H1 (cell line): ENCODE data around the gene PHGDH. TPM values are rescaled to one million over a fixed set of nuclear protein-coding genes. Genes with fewer than 3 reads are reported as not detected.

Experiments
- CTCF ChIA-PET: fragments of 300-600 bp; sonication (Branson Sonifier 250); formaldehyde crosslinking; loops from one replicate; lab custom pipeline; 2021; ENCODE audit not compliant: partially characterized antibody; lab: Charles Lee
- POLR2A ChIA-PET: fragments of 300-600 bp; sonication (Branson Sonifier 250); formaldehyde crosslinking; loops from one replicate; lab custom pipeline; 2021; ENCODE audit warnings: inconsistent platforms; ENCODE audit not compliant: partially characterized antibody; lab: Charles Lee
- DNase-seq, 2 experiments: peaks; one replicate each; pipeline versions ENCODE4 v3.0.0 to v3.0.0-alpha.2; 2010 to 2022; ENCODE audit warnings: low spot score in 2 of 2, low read depth in 1 of 2, mixed read lengths in 1 of 2
- FAIRE-seq: peaks from 2 replicates; lab custom pipeline; 2011; peaks lifted over from hg19 to GRCh38; lab: Jason Lieb, UNC
- H2AFZ ChIP-seq: 2 replicates; pipeline ENCODE4 v1.8.1; 2012; ENCODE audit warnings: low read length, inconsistent platforms
- H2AK5ac ChIP-seq: 2 replicates; pipeline ENCODE4 v1.6.1; 2013; ENCODE audit warnings: low read depth, low read length
- H2BK120ac ChIP-seq: replicated peaks from 2 replicates; pipeline ENCODE3; 2013; ENCODE audit warnings: low read depth, low read length, inconsistent platforms
- H2BK12ac ChIP-seq: 2 replicates; pipeline ENCODE4 v1.6.1; 2013; ENCODE audit warnings: low read depth, low read length
- H2BK15ac ChIP-seq: 2 replicates; pipeline ENCODE4 v1.6.1; 2013; ENCODE audit warnings: low read length
- H2BK20ac ChIP-seq: 2 replicates; pipeline ENCODE4 v1.6.1; 2013; ENCODE audit warnings: low read length
- H2BK5ac ChIP-seq: 2 replicates; pipeline ENCODE4 v1.6.1; 2013; ENCODE audit warnings: low read depth, low read length
- H3K14ac ChIP-seq: 2 replicates; pipeline ENCODE4 v1.6.1; 2013; ENCODE audit warnings: inconsistent platforms; ENCODE audit not compliant: insufficient read length
- H3K18ac ChIP-seq: 2 replicates; pipeline ENCODE4 v1.6.1; 2013; ENCODE audit warnings: low read length; ENCODE audit errors: extremely low read depth
- H3K23ac ChIP-seq: 2 replicates; pipeline ENCODE4 v1.6.1; 2013; ENCODE audit warnings: inconsistent platforms; ENCODE audit not compliant: insufficient read length
- H3K23me2 ChIP-seq: 2 replicates; pipeline ENCODE4 v1.6.1; 2013; ENCODE audit warnings: low read depth, low read length
- H3K27ac ChIP-seq: 2 replicates; pipeline ENCODE4 v1.6.1; 2011; ENCODE audit warnings: low read depth, low read length, inconsistent platforms
- H3K27me3 ChIP-seq, 4 experiments: replicated peaks in 1 of 4; 1 replicate in 1 of 4; 2 replicates in 3 of 4; pipeline versions ENCODE4 v1.6.1 to v1.8.1; 2011 to 2013; ENCODE audit warnings: low read length in 3 of 4, mild to moderate bottlenecking in 3 of 4, inconsistent platforms in 2 of 4, mixed read lengths in 2 of 4, moderate library complexity in 1 of 4; ENCODE audit not compliant: control insufficient read depth in 3 of 4, insufficient read depth in 3 of 4; ENCODE audit errors: extremely low read depth in 1 of 4
- H3K36me3 ChIP-seq, 4 experiments: 2 replicates each; pipeline versions ENCODE4 v1.6.1 to v1.8.1; 2011 to 2013; ENCODE audit warnings: mild to moderate bottlenecking in 4 of 4, low read length in 3 of 4, moderate library complexity in 2 of 4, control low read depth in 1 of 4, inconsistent platforms in 1 of 4; ENCODE audit not compliant: insufficient read depth in 4 of 4, control insufficient read depth in 2 of 4
- H3K4ac ChIP-seq: replicated peaks from 2 replicates; pipeline ENCODE3; 2013; ENCODE audit warnings: low read length, low read depth, mixed read lengths, inconsistent platforms; ENCODE audit not compliant: insufficient read length
- H3K4me1 ChIP-seq, 4 experiments: replicated peaks in 1 of 4; 1 replicate in 1 of 4; 2 replicates in 3 of 4; pipeline versions ENCODE4 v1.6.1 to v1.8.1; 2011 to 2013; ENCODE audit warnings: low read length in 3 of 4, inconsistent platforms in 2 of 4, mixed read lengths in 1 of 4; ENCODE audit not compliant: insufficient read depth in 4 of 4, control insufficient read depth in 3 of 4
- H3K4me2 ChIP-seq, 2 experiments: 2 replicates each; pipeline versions ENCODE4 v1.6.1 to v1.8.1; 2011 to 2013; ENCODE audit warnings: low read depth in 2 of 2, low read length in 2 of 2, control low read depth in 1 of 2, inconsistent platforms in 1 of 2, mild to moderate bottlenecking in 1 of 2; ENCODE audit not compliant: insufficient read depth in 1 of 2
- H3K4me3 ChIP-seq, 4 experiments: fragments of 200-600, 300-600 bp in 1 of 4; sonication (generic), shearing (Covaris generic), sonication (Bioruptor Twin) in 1 of 4; 2 replicates each; pipeline versions ENCODE4 v1.5.1 to v1.8.1; 2011 to 2016; ENCODE audit warnings: low read length in 4 of 4, low read depth in 3 of 4, control low read depth in 2 of 4, inconsistent platforms in 2 of 4, mild to moderate bottlenecking in 2 of 4, mixed read lengths in 1 of 4, moderate library complexity in 1 of 4; ENCODE audit not compliant: insufficient read depth in 2 of 4; ENCODE audit errors: extremely low read depth in 1 of 4
- H3K56ac ChIP-seq: replicated peaks from 2 replicates; pipeline ENCODE3; 2013; ENCODE audit warnings: low read depth, mild to moderate bottlenecking, mixed read lengths, low read length, inconsistent platforms; ENCODE audit not compliant: insufficient read length
- H3K79me1 ChIP-seq: 2 replicates; pipeline ENCODE4 v1.6.1; 2013; ENCODE audit warnings: low read depth, low read length, control low read depth
- H3K79me2 ChIP-seq, 2 experiments: 2 replicates each; pipeline versions ENCODE4 v1.6.1 to v1.8.1; 2012 to 2013; ENCODE audit warnings: low read length in 2 of 2, mild to moderate bottlenecking in 2 of 2, inconsistent platforms in 1 of 2; ENCODE audit not compliant: insufficient read depth in 2 of 2, control insufficient read depth in 1 of 2
- H3K9ac ChIP-seq, 4 experiments: replicated peaks in 1 of 4; 1 replicate in 1 of 4; 2 replicates in 3 of 4; pipeline versions ENCODE4 v1.6.1 to v1.8.1; 2011 to 2013; ENCODE audit warnings: low read depth in 3 of 4, low read length in 3 of 4, control low read depth in 2 of 4, mild to moderate bottlenecking in 2 of 4, moderate library complexity in 2 of 4, inconsistent platforms in 1 of 4; ENCODE audit errors: extremely low read depth in 1 of 4
- H3K9me3 ChIP-seq, 2 experiments: 2 replicates each; pipeline versions ENCODE4 v1.6.1 to v1.8.1; 2012 to 2013; ENCODE audit warnings: mild to moderate bottlenecking in 2 of 2, moderate library complexity in 2 of 2, control low read depth in 1 of 2, inconsistent platforms in 1 of 2, low read depth in 1 of 2, low read length in 1 of 2, mixed read lengths in 1 of 2; ENCODE audit not compliant: insufficient read depth in 2 of 2
- H4K20me1 ChIP-seq, 2 experiments: replicated peaks in 1 of 2; 2 replicates each; pipeline versions ENCODE3 to v1.8.1; 2011 to 2013; ENCODE audit warnings: inconsistent platforms in 2 of 2, low read length in 2 of 2, mild to moderate bottlenecking in 1 of 2; ENCODE audit not compliant: insufficient read depth in 2 of 2, control insufficient read depth in 1 of 2
- H4K5ac ChIP-seq: 2 replicates; pipeline ENCODE4 v1.6.1; 2013; ENCODE audit warnings: low read length, low read depth, mixed read lengths, inconsistent platforms; ENCODE audit not compliant: insufficient read length
- H4K8ac ChIP-seq: 2 replicates; pipeline ENCODE4 v1.8.0; 2013; ENCODE audit warnings: mild to moderate bottlenecking, moderate library complexity, low read length, inconsistent platforms; ENCODE audit not compliant: insufficient read depth; ENCODE audit errors: extremely low read depth
- H4K91ac ChIP-seq: replicated peaks from 2 replicates; pipeline ENCODE3; 2013; ENCODE audit warnings: low read length, mixed read lengths, inconsistent platforms; ENCODE audit not compliant: insufficient read length
- CHD2 ChIP-seq: IDR thresholded peaks from 2 replicates; pipeline ENCODE4 v1.6.1; 2012; ENCODE audit warnings: low read length, improper control_type of control experiment
- CREB1 ChIP-seq: IDR thresholded peaks from 2 replicates; pipeline ENCODE4 v1.6.1; 2012; ENCODE audit warnings: inconsistent platforms
- EGR1 ChIP-seq: IDR thresholded peaks from 2 replicates; pipeline ENCODE4 v1.6.1; 2011; ENCODE audit warnings: low read depth, low read length, borderline replicate concordance
- KDM1A ChIP-seq: fragments of 200-600, 300-600 bp; sonication (generic); IDR thresholded peaks from 2 replicates; pipeline ENCODE4 v1.7.1; 2016; ENCODE audit warnings: mild to moderate bottlenecking, low read length, borderline replicate concordance
- SIRT6 ChIP-seq: IDR thresholded peaks from one replicate; pipeline ENCODE4 v1.7.1; 2012; ENCODE audit warnings: low read length, inconsistent platforms
- TCF12 ChIP-seq: IDR thresholded peaks from 2 replicates; pipeline ENCODE4 v1.6.1; 2011; ENCODE audit warnings: low read depth, mild to moderate bottlenecking, low read length
- WGBS, 2 experiments: shearing (Covaris generic) in 1 of 2; methylation state at CpG; one replicate each; pipeline versions ENCODE4 v1.1.6 to v1.1.7; 2013 to 2015; ENCODE audit warnings: low lambda C conversion rate in 2 of 2, mixed read lengths in 2 of 2, inconsistent platforms in 1 of 2, low coverage in 1 of 2, missing lambda C conversion rate in 1 of 2; ENCODE audit not compliant: insufficient replicate concordance in 2 of 2, insufficient coverage in 1 of 2, insufficient read length in 1 of 2; ENCODE audit errors: extremely low coverage in 1 of 2, missing lambda C conversion rate in 1 of 2; 5-methylcytosine and 5-hydroxymethylcytosine counted together
- polyA plus RNA-seq, 7 experiments: library from polyadenylated mRNA; depleted of rRNA in 3 of 7; stranded (reverse) in 5 of 7; unstranded in 2 of 7; fragments of >200 nt in 5 of 7; fragments of 200-250 nt in 2 of 7; gene quantifications; 1 replicate in 5 of 7; 2 replicates in 1 of 7; 4 replicates in 1 of 7; pipeline versions ENCODE4 v1.2.1 to v1.2.3, GENCODE V29; 2011 to 2013; ENCODE audit warnings: missing spikeins in 2 of 7, mixed read lengths in 2 of 7
- total RNA-seq: library from RNA; stranded (reverse); fragmentation: NEBNext Ultra II Directional; extraction: Animal tissue kit (Norgen Biotek cat#: 25700); gene quantifications from 2 replicates; pipeline ENCODE4 v1.2.1, GENCODE V29; 2021

PHGDH gene
- total and polyA plus RNA-seq, 2 of the 8 experiments (the other 6 are each of a cell fraction or from before 2014, with no cell fraction given) = 358 to 687 TPM

DNA sequence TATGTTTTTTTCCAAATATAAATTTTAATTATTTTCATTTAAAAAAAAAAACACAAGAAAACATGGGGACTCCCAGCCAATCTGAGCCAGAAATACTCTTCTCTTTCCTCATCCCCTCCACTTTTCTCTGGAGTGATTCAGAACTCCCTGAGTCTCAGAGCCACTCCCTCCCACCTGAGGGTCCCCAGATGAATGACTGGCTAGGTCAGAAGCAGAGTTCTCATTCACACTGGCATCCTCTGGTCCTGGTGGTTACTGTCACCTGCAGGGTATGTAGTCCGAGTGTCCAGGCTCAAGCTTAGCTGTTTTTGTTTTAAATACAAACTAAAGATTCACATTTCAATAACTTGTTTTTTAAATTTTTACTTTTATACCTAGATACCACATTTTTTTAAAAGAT, 50.7 kb downstream of the PHGDH start:
- no peak overlapping the region for H2BK12ac ChIP-seq
- H3K27ac ChIP-seq = no peak overlapping the region
- no peaks in the 10 kb centered on the region for H4K20me1 ChIP-seq
- no peak overlapping the region for H4K91ac ChIP-seq
- no peak overlapping the region for H3K4ac ChIP-seq
- no peak overlapping the region for H2AK5ac ChIP-seq
- H2BK120ac ChIP-seq = no peak overlapping the region
- DNase-seq (no peak), FAIRE-seq (no peak)
- H4K5ac ChIP-seq = no peak overlapping the region
- no peak overlapping the region for H2BK20ac ChIP-seq
- H2BK15ac ChIP-seq = no peak overlapping the region
- H2BK5ac ChIP-seq = no peak overlapping the region
- H3K18ac ChIP-seq = no peak overlapping the region
- CTCF ChIA-PET = interaction anchor here (1.3 to 7.7 kb wide), 2 partner anchors 11 to 17 kb away, joined by 3 to 67 read pairs; no protein-coding TSS in a partner anchor
- H3K23me2 ChIP-seq = no peaks in the 10 kb centered on the region
- peaks cover 0 to 3% (median 0%) of the 10 kb centered on the region in 4 experiments; a peak in 2 of 7 replicates for H3K4me1 ChIP-seq
- no peaks in the 10 kb centered on the region for H3K79me1 ChIP-seq
- WGBS, 2 experiments = 60% methylated on average over 1 of the region's 1 CpG; no CpG with 5 or more reads in 1 of the 2 experiments
- H3K4me2 ChIP-seq = no peak overlapping the region
- H3K79me2 ChIP-seq = no peaks in the 10 kb centered on the region
- no peak overlapping the region for H3K4me3 ChIP-seq
- H3K56ac ChIP-seq = no peak overlapping the region
- H3K27me3 ChIP-seq = peaks cover 0 to 3% (median 1%) of the 10 kb centered on the region in 4 experiments; a peak in 2 of 7 replicates
- POLR2A ChIA-PET = interaction anchor here (0.6 kb wide), 1 partner anchor 14 kb away, joined by 3 read pairs; no protein-coding TSS in a partner anchor
- H3K23ac ChIP-seq = no peak overlapping the region
- no peak overlapping the region for H4K8ac ChIP-seq
- no peaks in the 10 kb centered on the region for H3K36me3 ChIP-seq
- H2AFZ ChIP-seq = no peak overlapping the region
- TF ChIP-seq TCF12 (no peak), KDM1A (no peak), SIRT6 (no peak), CHD2 (no peak), CREB1 (no peak), EGR1 (no peak)
- no peaks in the 10 kb centered on the region for H3K9me3 ChIP-seq
- H3K14ac ChIP-seq = no peak overlapping the region
- H3K9ac ChIP-seq = no peak overlapping the region
